PFSK-1 (cell line): Measurements from ENCODE around the gene UBQLN4.

Source experiments
- FOXP2 ChIP-seq: optimal IDR thresholded peaks from 2 replicates; pipeline ENCODE3; 2011; ENCODE audit warnings: borderline replicate concordance, control low read depth, inconsistent platforms; ENCODE audit not compliant: insufficient read depth; ENCODE audit errors: extremely low read length, extremely low read depth
- POLR2AphosphoS5 ChIP-seq: IDR thresholded peaks from 2 replicates; pipeline ENCODE4 v1.6.1; 2012; ENCODE audit warnings: low read depth, mild to moderate bottlenecking, control low read depth, low read length, moderate library complexity
- REST ChIP-seq, 2 experiments: IDR thresholded peaks; 2 replicates each; pipeline versions ENCODE4 v1.6.1 to v1.8.0; 2011 to 2012; ENCODE audit warnings: low read depth in 2 of 2, low read length in 2 of 2, control low read depth in 1 of 2, inconsistent platforms in 1 of 2, mild to moderate bottlenecking in 1 of 2, moderate library complexity in 1 of 2; ENCODE audit not compliant: insufficient read depth in 1 of 2
- SIN3A ChIP-seq: IDR thresholded peaks from 2 replicates; pipeline ENCODE4 v1.6.1; 2012; ENCODE audit warnings: mild to moderate bottlenecking, low read length, moderate library complexity, borderline replicate concordance; ENCODE audit not compliant: insufficient read depth
- TAF1 ChIP-seq: IDR thresholded peaks from 2 replicates; pipeline ENCODE4 v1.6.1; 2012; ENCODE audit warnings: low read length, control low read depth, borderline replicate concordance; ENCODE audit not compliant: insufficient read depth

The UBQLN4 gene

GRCh38 chr1:156073740-156074139 lies 20.1 kb upstream of the UBQLN4 start:
- TF ChIP-seq TAF1: no peak
- TF ChIP-seq SIN3A: no peak
- TF ChIP-seq FOXP2: no peak
- no peak for TF ChIP-seq POLR2AphosphoS5
- no peak for TF ChIP-seq REST (IDR thresholded peaks at IDR 0.05; ENCODE audit: insufficient read depth in 1 of 2, low read depth in 2 of 2, low read length in 2 of 2)

GRCh38 chr1:156073110-156073687 lies 19.6 kb upstream of the UBQLN4 start:
- TF ChIP-seq SIN3A (no peak), REST (IDR thresholded peaks at IDR 0.05; ENCODE audit: insufficient read depth in 1 of 2, low read depth in 2 of 2, low read length in 2 of 2) (no peak), FOXP2 (no peak), TAF1 (no peak), POLR2AphosphoS5 (no peak)

GRCh38 chr1:156072251-156072650 lies 18.7 kb upstream of the UBQLN4 start:
- TF ChIP-seq POLR2AphosphoS5 (no peak), REST (IDR thresholded peaks at IDR 0.05; ENCODE audit: insufficient read depth in 1 of 2, low read depth in 2 of 2, low read length in 2 of 2) (no peak)

- no peak for TF ChIP-seq FOXP2
These were observed 16.9 kb upstream of the UBQLN4 start for GRCh38 chr1:156070548-156070947.

- TF ChIP-seq TAF1 (no peak), FOXP2 (no peak), REST (IDR thresholded peaks at IDR 0.05; ENCODE audit: insufficient read depth in 1 of 2, low read depth in 2 of 2, low read length in 2 of 2) (no peak), POLR2AphosphoS5 (no peak), SIN3A (no peak)
These were observed 16.2 kb upstream of the UBQLN4 start for GRCh38 chr1:156069490-156070455.
